ENCODE results near the gene CD22.

DNA sequence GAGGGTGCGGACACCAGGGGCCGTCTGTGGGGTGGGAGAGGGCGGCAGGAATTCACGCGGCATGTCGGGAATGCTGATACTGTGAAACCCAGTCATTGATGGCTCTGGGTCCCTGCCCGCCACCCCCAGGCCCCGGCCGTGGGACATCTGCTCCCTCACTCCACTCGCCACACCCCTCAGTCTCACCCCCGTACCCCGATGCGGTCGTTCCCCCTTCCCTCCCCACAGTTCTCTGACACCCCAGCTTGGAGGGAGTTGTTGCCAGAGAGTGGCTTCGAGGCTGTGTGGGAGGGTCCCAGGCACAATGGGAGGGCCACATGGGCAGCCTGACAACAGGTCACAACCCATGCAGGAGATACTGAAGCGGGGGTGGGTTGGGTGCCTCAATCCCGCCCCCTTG is 35.2 kb upstream of the CD22 start:
- TF ChIP-seq, protein P1, sequence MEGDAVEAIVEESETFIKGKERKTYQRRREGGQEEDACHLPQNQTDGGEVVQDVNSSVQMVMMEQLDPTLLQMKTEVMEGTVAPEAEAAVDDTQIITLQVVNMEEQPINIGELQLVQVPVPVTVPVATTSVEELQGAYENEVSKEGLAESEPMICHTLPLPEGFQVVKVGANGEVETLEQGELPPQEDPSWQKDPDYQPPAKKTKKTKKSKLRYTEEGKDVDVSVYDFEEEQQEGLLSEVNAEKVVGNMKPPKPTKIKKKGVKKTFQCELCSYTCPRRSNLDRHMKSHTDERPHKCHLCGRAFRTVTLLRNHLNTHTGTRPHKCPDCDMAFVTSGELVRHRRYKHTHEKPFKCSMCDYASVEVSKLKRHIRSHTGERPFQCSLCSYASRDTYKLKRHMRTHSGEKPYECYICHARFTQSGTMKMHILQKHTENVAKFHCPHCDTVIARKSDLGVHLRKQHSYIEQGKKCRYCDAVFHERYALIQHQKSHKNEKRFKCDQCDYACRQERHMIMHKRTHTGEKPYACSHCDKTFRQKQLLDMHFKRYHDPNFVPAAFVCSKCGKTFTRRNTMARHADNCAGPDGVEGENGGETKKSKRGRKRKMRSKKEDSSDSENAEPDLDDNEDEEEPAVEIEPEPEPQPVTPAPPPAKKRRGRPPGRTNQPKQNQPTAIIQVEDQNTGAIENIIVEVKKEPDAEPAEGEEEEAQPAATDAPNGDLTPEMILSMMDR (IDR thresholded peaks at IDR 0.05), result no peak
- no peak for TF ChIP-seq POLR2AphosphoS5 (IDR thresholded peaks at IDR 0.05)

Measured in upper lobe of left lung (tissue), 4 donors.